SU-DHL-6 (cell line): Measurements from ENCODE around the gene TRIP6.

Experiments used
- H2AFZ ChIP-seq: fragments of 200-600 bp; sonication (generic); 2 replicates; pipeline ENCODE4 v1.6.1; 2014; ENCODE audit warnings: low read depth, mild to moderate bottlenecking, moderate library complexity, mixed read lengths, antibody characterized with exemption, low read length; ENCODE audit not compliant: severe bottlenecking
- H3F3A ChIP-seq: fragments of 200-600 bp; shearing (Covaris generic); 2 replicates; pipeline ENCODE4 v1.6.0; 2016; ENCODE audit warnings: antibody characterized with exemption, mild to moderate bottlenecking; ENCODE audit not compliant: insufficient read depth
- H3K27ac ChIP-seq: fragments of 200-600 bp; sonication (generic); 2 replicates; pipeline ENCODE4 v1.5.1; 2016; ENCODE audit warnings: low read depth, mild to moderate bottlenecking, low read length, moderate library complexity, mixed read lengths
- H3K27me3 ChIP-seq: fragments of 200-600 bp; sonication (generic), shearing (Covaris generic); 2 replicates; pipeline ENCODE4 v1.6.0; 2014; ENCODE audit warnings: mild to moderate bottlenecking, low read length
- H3K36me3 ChIP-seq: fragments of 200-600 bp; sonication (generic); 2 replicates; pipeline ENCODE4 v1.6.1; 2014; ENCODE audit warnings: mild to moderate bottlenecking, low read length, mixed read lengths
- H3K4me2 ChIP-seq: fragments of 300-600, 200-600 bp; shearing (Covaris generic), sonication (generic); 2 replicates; pipeline ENCODE4 v1.6.0; 2014; ENCODE audit warnings: low read length, low read depth, mild to moderate bottlenecking; ENCODE audit not compliant: poor library complexity, severe bottlenecking
- H3K4me3 ChIP-seq: fragments of 200-600 bp; sonication (generic); 2 replicates; pipeline ENCODE4 v1.5.1; 2014; ENCODE audit warnings: antibody characterized with exemption, low read length, mild to moderate bottlenecking, mixed read lengths; ENCODE audit not compliant: insufficient read depth, poor library complexity, severe bottlenecking
- H3K79me2 ChIP-seq: fragments of 200-600 bp; sonication (generic); 2 replicates; pipeline ENCODE4 v1.6.1; 2014; ENCODE audit warnings: mild to moderate bottlenecking, low read length, moderate library complexity; ENCODE audit not compliant: insufficient read depth
- H3K9ac ChIP-seq: fragments of 200-600 bp; sonication (generic); 2 replicates; pipeline ENCODE4 v1.7.0; 2014; ENCODE audit warnings: mild to moderate bottlenecking, low read length
- H3K9me2 ChIP-seq: fragments of 200-600 bp; sonication (generic); replicated peaks from 2 replicates; pipeline ENCODE4 v1.6.1; 2014; ENCODE audit warnings: low read length; ENCODE audit not compliant: insufficient read depth
- H3K9me3 ChIP-seq: fragments of 200-600 bp; sonication (generic); 2 replicates; pipeline ENCODE4 v1.6.1; 2014; ENCODE audit warnings: low read length, mixed read lengths; ENCODE audit not compliant: insufficient read depth
- H4K20me1 ChIP-seq: fragments of 200-600 bp; sonication (generic); 2 replicates; pipeline ENCODE4 v1.6.1; 2014; ENCODE audit warnings: low read depth, mild to moderate bottlenecking, antibody characterized with exemption, low read length, moderate library complexity, mixed read lengths
- EZH2phosphoT487 ChIP-seq: fragments of 200-600 bp; sonication (generic), shearing (Covaris generic); conservative IDR thresholded peaks from 2 replicates; pipeline ENCODE4 v1.6.1; 2018; ENCODE audit warnings: mild to moderate bottlenecking, antibody characterized with exemption, low read length, moderate library complexity, mixed read lengths
- TF ChIP-seq, protein P1 (sequence below): fragments of 200-600 bp; sonication (generic); IDR thresholded peaks from one replicate; pipeline ENCODE4 v1.5.1; 2017; ENCODE audit warnings: antibody characterized with exemption, mild to moderate bottlenecking, low read length, moderate library complexity; ENCODE audit not compliant: insufficient read depth, poor library complexity, severe bottlenecking

The TRIP6 gene

DNA sequence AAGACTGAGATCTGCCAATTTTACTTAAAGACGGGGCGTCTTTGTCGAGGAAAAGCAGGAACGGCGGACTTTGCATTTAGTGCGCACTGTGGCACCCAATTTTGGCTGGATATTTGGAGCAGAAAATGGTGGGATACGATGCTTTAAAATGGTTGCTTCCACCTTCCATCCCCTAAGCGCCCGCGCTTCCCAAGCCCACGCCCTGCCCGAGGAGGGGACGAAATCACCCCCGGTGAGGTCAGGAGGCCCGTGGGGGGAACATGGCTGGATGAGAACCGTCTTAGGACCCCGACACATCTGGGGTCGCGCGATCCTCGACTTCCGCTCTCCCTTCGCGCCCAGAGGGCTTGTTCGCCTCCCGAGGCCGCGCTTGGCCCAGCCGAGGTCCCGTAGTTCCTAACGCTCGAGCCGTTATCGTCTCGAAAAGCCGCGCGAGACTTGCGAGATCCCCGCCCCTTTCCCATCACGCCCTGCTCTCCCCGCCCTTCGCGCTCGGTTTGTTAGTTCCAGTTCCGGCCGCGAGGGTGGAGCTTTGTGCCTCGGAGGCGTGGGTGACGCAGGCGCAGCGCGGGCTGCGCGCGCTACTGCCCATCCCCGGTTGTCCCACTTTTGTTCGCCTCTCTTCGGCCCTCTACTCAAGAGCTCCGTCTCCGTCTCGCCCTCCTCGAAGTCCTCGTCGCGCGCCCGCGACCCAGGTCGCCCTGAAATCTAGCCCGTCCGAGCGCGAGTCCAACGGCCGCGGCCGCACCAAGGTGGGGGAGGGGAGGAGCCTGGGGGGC is 7.6 kb downstream of the TRIP6 start, which contains the start of gene SRRT:
Gene SRRT (plus strand): TSS at position 527 of the 779 bp plus-strand sequence. CDS start 488 bp downstream, outside the sequence.
- no peaks in the 10 kb centered on the region for H3K9me3 ChIP-seq
- H2AFZ ChIP-seq: peak within 1 kb of the TSS; percentile 44
- H3K36me3 ChIP-seq: peaks cover 18% of the 10 kb centered on the region
- H3F3A ChIP-seq: no peaks in the 10 kb centered on the region
- peak within 1 kb of the TSS; percentile 79 for H3K27ac ChIP-seq
- peak within 1 kb of the TSS; percentile 96 for H3K9ac ChIP-seq
- no peaks in the 10 kb centered on the region for H3K9me2 ChIP-seq
- H3K4me3 ChIP-seq: peak within 1 kb of the TSS; percentile 88
- no peaks in the 10 kb centered on the region for H3K27me3 ChIP-seq
- no peak for TF ChIP-seq EZH2phosphoT487
- TF ChIP-seq, protein P1, sequence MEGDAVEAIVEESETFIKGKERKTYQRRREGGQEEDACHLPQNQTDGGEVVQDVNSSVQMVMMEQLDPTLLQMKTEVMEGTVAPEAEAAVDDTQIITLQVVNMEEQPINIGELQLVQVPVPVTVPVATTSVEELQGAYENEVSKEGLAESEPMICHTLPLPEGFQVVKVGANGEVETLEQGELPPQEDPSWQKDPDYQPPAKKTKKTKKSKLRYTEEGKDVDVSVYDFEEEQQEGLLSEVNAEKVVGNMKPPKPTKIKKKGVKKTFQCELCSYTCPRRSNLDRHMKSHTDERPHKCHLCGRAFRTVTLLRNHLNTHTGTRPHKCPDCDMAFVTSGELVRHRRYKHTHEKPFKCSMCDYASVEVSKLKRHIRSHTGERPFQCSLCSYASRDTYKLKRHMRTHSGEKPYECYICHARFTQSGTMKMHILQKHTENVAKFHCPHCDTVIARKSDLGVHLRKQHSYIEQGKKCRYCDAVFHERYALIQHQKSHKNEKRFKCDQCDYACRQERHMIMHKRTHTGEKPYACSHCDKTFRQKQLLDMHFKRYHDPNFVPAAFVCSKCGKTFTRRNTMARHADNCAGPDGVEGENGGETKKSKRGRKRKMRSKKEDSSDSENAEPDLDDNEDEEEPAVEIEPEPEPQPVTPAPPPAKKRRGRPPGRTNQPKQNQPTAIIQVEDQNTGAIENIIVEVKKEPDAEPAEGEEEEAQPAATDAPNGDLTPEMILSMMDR: no peak
- peaks cover 17% of the 10 kb centered on the region; the same call in 1 of the 2 replicates for H4K20me1 ChIP-seq
- H3K4me2 ChIP-seq: peak within 1 kb of the TSS; percentile 83
- peaks cover 48% of the 10 kb centered on the region for H3K79me2 ChIP-seq

DNA sequence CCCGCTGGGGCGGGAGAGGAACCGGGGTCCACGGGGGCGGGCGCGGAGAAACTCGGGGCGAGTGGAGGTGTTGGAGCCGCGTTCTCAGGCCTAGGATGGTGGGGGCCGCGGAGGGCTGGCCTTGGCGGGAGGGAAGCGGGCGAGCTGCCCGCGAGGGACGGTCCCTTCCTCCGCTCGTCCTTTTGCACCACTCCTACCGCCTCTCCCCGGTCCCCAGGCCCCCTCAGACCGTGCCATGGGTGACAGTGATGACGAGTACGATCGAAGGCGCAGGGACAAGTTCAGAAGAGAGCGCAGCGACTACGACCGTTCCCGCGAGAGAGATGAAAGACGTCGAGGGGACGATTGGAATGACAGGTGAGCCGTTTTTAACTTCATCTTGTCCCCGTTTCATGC is 8.2 kb downstream of the TRIP6 start:
- Histone ChIP-seq H3K27ac (peak overlapping the region; percentile 79), H3K79me2 (peaks cover 54% of the 10 kb centered on the region), H2AFZ (peak overlapping the region; percentile 44), H3F3A (no peaks in the 10 kb centered on the region), H3K36me3 (peaks cover 18% of the 10 kb centered on the region), H3K4me3 (peak overlapping the region; percentile 88), H3K9me3 (no peaks in the 10 kb centered on the region), H4K20me1 (peaks cover 17% of the 10 kb centered on the region; the same call in 1 of the 2 replicates), H3K9ac (peak overlapping the region; percentile 96), H3K9me2 (no peaks in the 10 kb centered on the region), H3K27me3 (no peaks in the 10 kb centered on the region), H3K4me2 (peak overlapping the region; percentile 83)
- TF ChIP-seq, protein P1: no peak
- no peak for TF ChIP-seq EZH2phosphoT487

DNA sequence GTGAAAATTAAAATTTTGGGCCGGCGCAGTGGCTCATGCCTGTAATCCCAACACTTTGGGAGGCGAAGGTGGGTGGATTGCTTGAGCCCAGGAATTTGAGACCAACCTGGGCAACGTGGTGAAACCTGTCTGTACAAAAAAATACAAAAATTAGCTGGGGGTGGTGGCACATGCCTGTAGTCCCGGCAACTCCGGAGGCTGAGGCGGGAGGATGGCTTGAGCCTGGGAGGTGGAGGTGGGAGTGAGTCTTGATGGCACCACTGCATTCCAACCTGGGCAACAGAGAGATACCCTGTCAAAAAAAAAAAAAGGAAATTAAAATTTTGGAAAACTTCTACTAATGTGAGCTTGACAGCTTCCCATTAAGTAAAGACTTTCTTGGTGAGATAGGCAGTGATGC is 10.8 kb downstream of the TRIP6 start:
- Histone ChIP-seq H3K9me3 (no peaks in the 10 kb centered on the region), H3K79me2 (peaks cover 75% of the 10 kb centered on the region), H3K4me3 (no peak overlapping the region), H3K9ac (no peak overlapping the region), H3K27ac (no peak overlapping the region), H3F3A (no peaks in the 10 kb centered on the region), H3K36me3 (peaks cover 19% of the 10 kb centered on the region), H3K9me2 (no peaks in the 10 kb centered on the region), H3K4me2 (peak overlapping the region; percentile 83), H3K27me3 (no peaks in the 10 kb centered on the region), H2AFZ (no peak overlapping the region), H4K20me1 (peaks cover 21% of the 10 kb centered on the region; the same call in 1 of the 2 replicates)
- no peak for TF ChIP-seq EZH2phosphoT487

DNA sequence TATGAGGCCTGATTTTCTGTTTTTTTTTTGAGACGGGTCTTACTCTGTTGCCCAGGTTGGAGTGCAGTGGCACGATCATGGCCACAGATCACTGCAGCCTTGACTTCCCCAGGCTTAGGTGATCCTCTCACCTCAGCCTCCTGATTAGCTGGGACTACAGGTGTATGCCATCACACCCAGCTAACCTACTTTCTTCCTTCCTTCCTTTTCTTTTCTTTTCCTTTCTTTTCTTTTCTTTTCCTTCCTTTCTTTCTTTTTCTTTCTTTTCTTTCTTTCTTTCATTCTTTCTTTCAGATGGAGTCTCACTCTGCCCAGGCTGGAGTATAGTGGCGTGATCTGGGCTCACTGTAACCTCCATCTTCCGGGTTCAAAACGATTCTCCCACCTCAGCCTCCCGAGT is 11.5 kb downstream of the TRIP6 start:
- no peak overlapping the region for H3K27ac ChIP-seq
- H4K20me1 ChIP-seq: peaks cover 21% of the 10 kb centered on the region; the same call in 1 of the 2 replicates

More for the DNA sequence above, 11.5 kb downstream of the TRIP6 start:
- Histone ChIP-seq H3K9me3 (no peaks in the 10 kb centered on the region), H3K9ac (no peak overlapping the region), H3K4me2 (no peak overlapping the region), H3K4me3 (no peak overlapping the region), H3K9me2 (no peaks in the 10 kb centered on the region), H2AFZ (no peak overlapping the region), H3K27me3 (no peaks in the 10 kb centered on the region), H3F3A (no peaks in the 10 kb centered on the region), H3K79me2 (peaks cover 81% of the 10 kb centered on the region), H3K36me3 (peaks cover 26% of the 10 kb centered on the region)
- TF ChIP-seq, protein P1: no peak
- TF ChIP-seq EZH2phosphoT487: no peak
